Anterior cingulate cortex (tissue), 58 donors: ENCODE data around the gene PARN.
A peak's percentile ranks its signal among the peaks of the same experiment; 100 is the strongest.
"Not testable (repeated sequence)": the region's sequence is repeated elsewhere in the genome, so short reads cannot be mapped to it uniquely, and the experiment has no call there.

Experiments used
- DNase-seq, 58 donors: peaks; one replicate each; lab custom pipeline; 2025; lab: John Stamatoyannopoulos, UW

The PARN gene

GRCh38 chr16:14632693-14633569 lies 2.9 kb upstream of the PARN start, which contains the start of gene BFAR:
BFAR (plus strand) TSS chr16:14632951; CDS start chr16:14644347, 11,396 bp downstream.
- peak; percentile 80 to 99 (median 97) for DNase-seq

GRCh38 chr16:14630620-14631330 lies 715 bp upstream of the PARN start:
- DNase-seq: peak in 1 of 58 donors; percentile 29

- DNase-seq: peak in 4 of 58 donors; percentile 10 to 48 (median 32)
These were observed 495 bp downstream of the PARN start for GRCh38 chr16:14629612-14629918.

GRCh38 chr16:14628806-14629611 lies 1.1 kb downstream of the PARN start:
- DNase-seq: no peak

- DNase-seq: no peak
These were observed 3.0 kb downstream of the PARN start for GRCh38 chr16:14627078-14627477.

GRCh38 chr16:14618566-14618965 lies 11.5 kb downstream of the PARN start:
- DNase-seq: no peak

- DNase-seq: no peak
These were observed 13.8 kb downstream of the PARN start for GRCh38 chr16:14616280-14616679.

GRCh38 chr16:14613991-14614390 lies 16.1 kb downstream of the PARN start:
- DNase-seq: no peak

GRCh38 chr16:14611660-14612059 lies 18.4 kb downstream of the PARN start:
- DNase-seq: no peak

GRCh38 chr16:14609716-14610115 lies 20.3 kb downstream of the PARN start:
- DNase-seq: peak in 1 of 58 donors; percentile 2

- DNase-seq: peak in 4 of 58 donors; percentile 0 to 9 (median 0)
These were observed 21.5 kb downstream of the PARN start for GRCh38 chr16:14608604-14609003.

GRCh38 chr16:14608111-14608566 lies 21.9 kb downstream of the PARN start:
- no peak for DNase-seq

- no peak for DNase-seq
These were observed 24.0 kb downstream of the PARN start for GRCh38 chr16:14606102-14606501.

GRCh38 chr16:14602443-14602963 lies 27.6 kb downstream of the PARN start:
- peak in 1 of 58 donors; percentile 1 for DNase-seq

- DNase-seq: no peak
These were observed 29.9 kb downstream of the PARN start for GRCh38 chr16:14600164-14600563.

GRCh38 chr16:14586637-14587305 lies 43.3 kb downstream of the PARN start:
- no peak for DNase-seq

- no peak for DNase-seq
These were observed 44.8 kb downstream of the PARN start for GRCh38 chr16:14585287-14585686.

- DNase-seq: not testable (repeated sequence)
These were observed 49.1 kb downstream of the PARN start for GRCh38 chr16:14580926-14581325.

- no peak for DNase-seq
These were observed 50.8 kb downstream of the PARN start for GRCh38 chr16:14579266-14579665.

- DNase-seq: no peak
These were observed 53.5 kb downstream of the PARN start for GRCh38 chr16:14576532-14576931.
